ENCODE data around the gene LUC7L3. TPM values are rescaled to one million over a fixed set of nuclear protein-coding genes. Genes with fewer than 3 reads are reported as not detected.

The LUC7L3 gene
- total and polyA plus RNA-seq, 2 of the 13 experiments (the other 11 are each of a cell fraction or from before 2014, with no cell fraction given), result 108 to 120 TPM

- TF ChIP-seq SOX5 (CRISPR knock-in tag; IDR thresholded peaks at IDR 0.05; ENCODE audit: borderline replicate concordance), result no peak
- 0 out of 2 replicates have a peak, but pooled peaks have one; percentile 3 for TF ChIP-seq SAP130 (CRISPR knock-in tag; IDR thresholded peaks at IDR 0.05; ENCODE audit: low read depth)
- TF ChIP-seq GZF1 (CRISPR knock-in tag; IDR thresholded peaks at IDR 0.05), result 0 out of 2 replicates have a peak, but pooled peaks have one; percentile 50
- TF ChIP-seq ZNF589 (CRISPR knock-in tag; conservative IDR thresholded peaks at IDR 0.05), result no peak
- TF ChIP-seq ZC3H4 (CRISPR knock-in tag; IDR thresholded peaks at IDR 0.05; ENCODE audit: borderline replicate concordance), result 0 out of 2 replicates have a peak, but pooled peaks have one; percentile 39
- TF ChIP-seq FOXM1 (CRISPR knock-in tag; IDR thresholded peaks at IDR 0.05), result no peak
- TF ChIP-seq PTBP1 (IDR thresholded peaks at IDR 0.05; ENCODE audit: low read depth, low read length, poor library complexity, severe bottlenecking), result no peak
Measured at GRCh38 chr17:50690887-50691549, 28.4 kb upstream of the LUC7L3 start (continued).

GRCh38 chr17:50691550-50692447 is 27.6 kb upstream of the LUC7L3 start:
- Histone ChIP-seq H3K36me3 (replicated peaks in 1 of 2; ENCODE audit: control insufficient read depth in 1 of 2, insufficient read depth in 2 of 2, low read length in 2 of 2) (peaks cover 9 to 15% of the 10 kb centered on the region in 2 experiments; a peak in 4 of 5 replicates), H2AFZ (ENCODE audit: low read length) (no peak overlapping the region), H3K27ac (ENCODE audit: extremely low read length, insufficient read depth, low read length) (peak overlapping the region; percentile 89), H3K79me2 (ENCODE audit: insufficient read depth, low read length) (peaks cover 6% of the 10 kb centered on the region), H3K4me2 (ENCODE audit: low read depth, low read length) (peak overlapping the region; percentile 80), H3K9me3 (ENCODE audit: low read length) (no peaks in the 10 kb centered on the region), H4K20me1 (ENCODE audit: insufficient read depth, low read length) (no peaks in the 10 kb centered on the region), H3K27me3 (ENCODE audit: control insufficient read depth in 1 of 2, insufficient read depth in 2 of 2, low read length in 2 of 2) (no peaks in the 10 kb centered on the region), H3K4me1 (ENCODE audit: insufficient read depth, low read length) (peaks cover 91% of the 10 kb centered on the region), H3K9ac (ENCODE audit: insufficient read depth, low read depth, low read length) (peak overlapping the region; percentile 66), H3K4me3 (replicated peaks in 1 of 3; ENCODE audit: insufficient read depth in 1 of 3, low read depth in 2 of 3, low read length in 3 of 3) (peak overlapping the region in 1 of 3 experiments; percentile 42; a peak in 1 of 6 replicates)
- POLR2A ChIA-PET, result interaction anchor here (0.8 to 21.3 kb wide), 24 partner anchors 7 to 295 kb away, joined by 3 to 839 read pairs (median 6); partner anchors contain the start of genes ABCC3, ANKRD40, LRRC59 and LUC7L3
- peak; percentile 92 for FAIRE-seq
- BruUV-seq (replicated peaks), result no TSS peak
- WGBS (ENCODE audit: low lambda C conversion rate), result 16% methylated on average over 6 of the region's 6 CpGs
- intact Hi-C loops (cut with micrococcal nuclease; ENCODE audit: unreplicated experiment) (no loop called here), in situ Hi-C loops (cut with HindIII; ENCODE audit: extremely low pct_ligation_motif_present, low pct_unique_long_range_greater_than_20kb) (loop anchor here (5.0 kb wide), 2 partner anchors 64 to 144 kb away; partner anchors contain the start of gene SPATA20)
- peak; percentile 7 for ATAC-seq
- CTCF ChIA-PET (ENCODE audit: low intra/inter-chr PET ratio, low total read pairs), result no interaction called here
- peak; percentile 85 for DNase-seq (ENCODE audit: low spot score)
- TF ChIP-seq MTF2 (CRISPR knock-in tag; IDR thresholded peaks at IDR 0.05; ENCODE audit: borderline replicate concordance) (no peak), RARG (CRISPR knock-in tag; IDR thresholded peaks at IDR 0.05; ENCODE audit: low read depth) (0 out of 2 replicates have a peak, but pooled peaks have one; percentile 57), ZNF446 (CRISPR knock-in tag; IDR thresholded peaks at IDR 0.05) (no peak), ZSCAN31 (CRISPR knock-in tag; IDR thresholded peaks at IDR 0.05; ENCODE audit: low read depth) (peak; percentile 65; the same call in 1 of the 2 replicates), PCBP1 (IDR thresholded peaks at IDR 0.05; ENCODE audit: borderline replicate concordance, low read depth, low read length) (no peak), ZMAT3 (CRISPR knock-in tag; conservative IDR thresholded peaks at IDR 0.05) (peak; percentile 43; the same call in 1 of the 2 replicates), GMEB1 (CRISPR knock-in tag; IDR thresholded peaks at IDR 0.05; ENCODE audit: borderline replicate concordance) (0 out of 2 replicates have a peak, but pooled peaks have one; percentile 24), ISL2 (CRISPR knock-in tag; IDR thresholded peaks at IDR 0.05) (0 out of 2 replicates have a peak, but pooled peaks have one; percentile 53), HMGXB4 (CRISPR knock-in tag; IDR thresholded peaks at IDR 0.05; ENCODE audit: borderline replicate concordance in 1 of 2, low read depth in 1 of 2) (0 out of 4 replicates have a peak, but pooled peaks of 1 of the 2 experiments have one; percentile 35), HMG20A (CRISPR knock-in tag; IDR thresholded peaks at IDR 0.05; ENCODE audit: borderline replicate concordance) (peak; percentile 0; the same call in 1 of the 2 replicates)
